Panc1 (cell line): ENCODE results near the gene CCDC200.

Source experiments
- SIN3A ChIP-seq: IDR thresholded peaks from 2 replicates; pipeline ENCODE4 v1.6.1; 2012; ENCODE audit warnings: low read depth, mild to moderate bottlenecking, low read length, moderate library complexity, borderline replicate concordance; ENCODE audit not compliant: insufficient read depth
- TCF7L2 ChIP-seq: IDR thresholded peaks from 2 replicates; pipeline ENCODE4 v1.6.1; 2011; ENCODE audit warnings: mild to moderate bottlenecking, low read depth, low read length, inconsistent platforms
- TF ChIP-seq, protein P1 (sequence below): fragments of 450-650 bp; IDR thresholded peaks from 2 replicates; pipeline ENCODE4 v1.5.1; 2017; ENCODE audit warnings: mild to moderate bottlenecking

DNA sequence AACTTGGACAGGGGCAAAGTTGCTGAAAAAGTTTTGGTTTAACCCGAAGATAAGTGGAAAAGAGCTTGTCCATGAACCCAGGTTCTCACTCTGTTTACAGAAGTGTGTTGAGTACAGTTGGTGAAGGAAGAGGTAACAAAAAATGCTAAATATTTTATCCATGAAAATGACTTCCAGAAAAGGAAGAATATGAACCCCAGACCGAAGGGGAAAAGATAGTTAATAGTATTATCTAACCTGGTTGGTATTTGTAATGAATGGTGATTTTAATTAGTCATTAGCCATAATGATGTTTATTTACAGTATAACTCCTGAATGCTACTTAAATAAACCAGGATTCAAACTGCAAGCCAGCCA, 17.3 kb downstream of the CCDC200 start:
- TF ChIP-seq, protein P1, sequence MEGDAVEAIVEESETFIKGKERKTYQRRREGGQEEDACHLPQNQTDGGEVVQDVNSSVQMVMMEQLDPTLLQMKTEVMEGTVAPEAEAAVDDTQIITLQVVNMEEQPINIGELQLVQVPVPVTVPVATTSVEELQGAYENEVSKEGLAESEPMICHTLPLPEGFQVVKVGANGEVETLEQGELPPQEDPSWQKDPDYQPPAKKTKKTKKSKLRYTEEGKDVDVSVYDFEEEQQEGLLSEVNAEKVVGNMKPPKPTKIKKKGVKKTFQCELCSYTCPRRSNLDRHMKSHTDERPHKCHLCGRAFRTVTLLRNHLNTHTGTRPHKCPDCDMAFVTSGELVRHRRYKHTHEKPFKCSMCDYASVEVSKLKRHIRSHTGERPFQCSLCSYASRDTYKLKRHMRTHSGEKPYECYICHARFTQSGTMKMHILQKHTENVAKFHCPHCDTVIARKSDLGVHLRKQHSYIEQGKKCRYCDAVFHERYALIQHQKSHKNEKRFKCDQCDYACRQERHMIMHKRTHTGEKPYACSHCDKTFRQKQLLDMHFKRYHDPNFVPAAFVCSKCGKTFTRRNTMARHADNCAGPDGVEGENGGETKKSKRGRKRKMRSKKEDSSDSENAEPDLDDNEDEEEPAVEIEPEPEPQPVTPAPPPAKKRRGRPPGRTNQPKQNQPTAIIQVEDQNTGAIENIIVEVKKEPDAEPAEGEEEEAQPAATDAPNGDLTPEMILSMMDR: no peak
- TF ChIP-seq TCF7L2 (no peak), SIN3A (no peak)
